HEK293 (cell line): ENCODE measurements around the gene HSPB3.

Experiments used
- SP2 ChIP-seq: fragments of 450-650 bp; formaldehyde crosslinking; IDR thresholded peaks from 2 replicates; pipeline ENCODE4 v1.5.1; 2016; ENCODE audit warnings: missing biosample characterization, missing genetic modification characterization
- TF ChIP-seq, protein P1 (sequence below): fragments of 450-650 bp; formaldehyde crosslinking; IDR thresholded peaks from 2 replicates; pipeline ENCODE4 v1.5.1; 2016; ENCODE audit warnings: missing biosample characterization, missing genetic modification characterization

DNA sequence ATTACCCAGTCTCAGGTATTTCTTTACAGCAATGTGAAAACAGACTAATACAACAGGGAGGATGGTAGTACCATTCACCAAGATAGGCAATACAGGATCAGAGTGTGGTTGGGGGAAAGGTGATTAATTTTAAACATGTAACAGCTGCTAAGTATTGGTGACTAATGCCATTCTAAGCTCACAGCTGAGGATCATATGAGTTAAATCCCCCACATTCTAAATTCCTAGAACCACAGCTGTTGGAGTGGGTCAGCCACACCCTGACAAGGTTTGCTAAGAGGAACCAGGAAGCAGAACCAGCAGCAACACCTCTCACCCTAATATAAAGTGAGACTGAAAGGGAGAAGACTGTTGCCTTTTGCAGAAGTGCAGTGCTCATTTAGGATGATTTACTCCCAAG lies 24.8 kb downstream of the HSPB3 start:
- no peak for TF ChIP-seq SP2 (tag by site-specific recombination)
- TF ChIP-seq, protein P1, sequence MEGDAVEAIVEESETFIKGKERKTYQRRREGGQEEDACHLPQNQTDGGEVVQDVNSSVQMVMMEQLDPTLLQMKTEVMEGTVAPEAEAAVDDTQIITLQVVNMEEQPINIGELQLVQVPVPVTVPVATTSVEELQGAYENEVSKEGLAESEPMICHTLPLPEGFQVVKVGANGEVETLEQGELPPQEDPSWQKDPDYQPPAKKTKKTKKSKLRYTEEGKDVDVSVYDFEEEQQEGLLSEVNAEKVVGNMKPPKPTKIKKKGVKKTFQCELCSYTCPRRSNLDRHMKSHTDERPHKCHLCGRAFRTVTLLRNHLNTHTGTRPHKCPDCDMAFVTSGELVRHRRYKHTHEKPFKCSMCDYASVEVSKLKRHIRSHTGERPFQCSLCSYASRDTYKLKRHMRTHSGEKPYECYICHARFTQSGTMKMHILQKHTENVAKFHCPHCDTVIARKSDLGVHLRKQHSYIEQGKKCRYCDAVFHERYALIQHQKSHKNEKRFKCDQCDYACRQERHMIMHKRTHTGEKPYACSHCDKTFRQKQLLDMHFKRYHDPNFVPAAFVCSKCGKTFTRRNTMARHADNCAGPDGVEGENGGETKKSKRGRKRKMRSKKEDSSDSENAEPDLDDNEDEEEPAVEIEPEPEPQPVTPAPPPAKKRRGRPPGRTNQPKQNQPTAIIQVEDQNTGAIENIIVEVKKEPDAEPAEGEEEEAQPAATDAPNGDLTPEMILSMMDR (tag by site-specific recombination): no peak
